Measurements from ENCODE around the gene SF3B6.
A peak's percentile ranks its signal among the peaks of the same experiment; 100 is the strongest.

Gene SF3B6

DNA sequence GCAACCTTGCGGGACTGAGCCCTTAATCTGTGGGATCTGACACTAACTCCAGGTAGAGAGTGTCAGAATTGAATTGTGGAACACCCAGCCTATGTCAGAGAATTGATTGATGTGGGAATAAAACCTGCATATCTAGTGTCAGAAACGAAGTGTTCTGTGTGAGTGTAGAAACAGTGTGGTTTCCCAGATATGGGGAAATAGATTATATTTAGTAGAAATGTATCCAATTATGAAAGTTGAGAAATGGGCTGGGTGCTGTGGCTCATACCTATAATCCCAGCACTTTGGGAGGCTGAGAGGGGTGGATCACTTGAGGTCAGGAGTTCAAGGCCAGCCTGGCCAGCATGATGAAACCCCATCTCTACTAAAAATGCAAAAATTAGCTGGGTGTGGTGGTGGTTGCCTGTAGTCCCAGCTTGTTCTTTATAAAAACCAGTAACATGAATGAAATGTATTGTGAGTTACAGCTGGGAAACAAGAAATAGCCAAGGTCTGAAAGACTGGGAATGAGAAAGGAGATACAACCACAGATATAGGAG is 12.8 kb upstream of the SF3B6 start:
- DNase-seq = no peak

DNA sequence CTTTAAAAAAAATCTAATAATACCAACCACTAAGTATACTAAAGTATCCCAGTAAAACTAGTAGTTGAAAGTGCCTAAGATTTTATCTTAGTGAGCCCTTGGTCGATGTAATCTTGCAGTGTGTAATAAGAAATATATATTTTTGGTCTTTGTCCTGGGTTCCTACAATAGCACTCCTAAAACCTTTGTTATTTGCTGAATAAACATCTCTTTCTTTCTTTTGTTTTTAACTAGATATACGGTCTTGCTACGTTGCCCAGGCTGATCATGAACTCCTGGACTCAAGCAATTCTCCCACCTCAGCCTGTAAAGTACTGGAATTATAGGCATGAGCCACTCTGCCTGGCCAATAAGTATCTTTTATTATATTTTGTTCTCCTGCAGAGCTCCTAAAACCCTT is 10.9 kb upstream of the SF3B6 start:
- DNase-seq = no peak

DNA sequence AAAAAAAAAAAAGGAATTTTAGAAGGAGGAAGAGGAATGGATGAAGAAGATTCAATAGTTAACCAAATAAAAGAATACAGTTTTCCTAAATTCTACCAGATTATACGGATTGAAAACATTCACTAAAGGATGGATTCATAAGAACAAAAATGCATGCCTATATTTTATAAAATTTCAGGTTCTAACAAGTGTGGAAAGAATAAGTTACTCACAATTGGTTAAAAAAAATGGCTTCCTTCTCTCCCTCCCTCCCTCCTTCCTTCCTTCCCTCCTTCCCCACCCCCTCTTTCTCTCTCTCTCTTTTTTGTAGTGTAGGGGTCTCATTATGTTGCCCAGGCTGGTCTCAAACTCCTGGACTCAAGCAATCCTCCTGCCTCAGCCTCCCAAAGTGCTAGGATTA is 10.1 kb upstream of the SF3B6 start:
- no peak for DNase-seq

DNA sequence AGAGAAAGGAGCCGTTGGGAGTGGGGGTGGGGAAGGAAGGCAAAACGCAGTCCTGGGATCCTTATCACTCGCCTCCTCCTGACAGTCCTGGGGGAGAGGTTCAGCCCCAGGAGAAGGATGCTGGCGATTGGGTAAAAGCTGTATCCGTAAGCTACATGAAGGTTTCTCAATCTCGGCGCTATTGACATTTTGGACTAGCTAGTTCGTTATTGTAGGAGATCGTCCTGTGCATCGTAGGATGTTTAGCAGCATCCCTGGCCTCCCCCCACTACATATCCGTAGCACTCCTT is 9.0 kb upstream of the SF3B6 start:
- no peak for DNase-seq

DNA sequence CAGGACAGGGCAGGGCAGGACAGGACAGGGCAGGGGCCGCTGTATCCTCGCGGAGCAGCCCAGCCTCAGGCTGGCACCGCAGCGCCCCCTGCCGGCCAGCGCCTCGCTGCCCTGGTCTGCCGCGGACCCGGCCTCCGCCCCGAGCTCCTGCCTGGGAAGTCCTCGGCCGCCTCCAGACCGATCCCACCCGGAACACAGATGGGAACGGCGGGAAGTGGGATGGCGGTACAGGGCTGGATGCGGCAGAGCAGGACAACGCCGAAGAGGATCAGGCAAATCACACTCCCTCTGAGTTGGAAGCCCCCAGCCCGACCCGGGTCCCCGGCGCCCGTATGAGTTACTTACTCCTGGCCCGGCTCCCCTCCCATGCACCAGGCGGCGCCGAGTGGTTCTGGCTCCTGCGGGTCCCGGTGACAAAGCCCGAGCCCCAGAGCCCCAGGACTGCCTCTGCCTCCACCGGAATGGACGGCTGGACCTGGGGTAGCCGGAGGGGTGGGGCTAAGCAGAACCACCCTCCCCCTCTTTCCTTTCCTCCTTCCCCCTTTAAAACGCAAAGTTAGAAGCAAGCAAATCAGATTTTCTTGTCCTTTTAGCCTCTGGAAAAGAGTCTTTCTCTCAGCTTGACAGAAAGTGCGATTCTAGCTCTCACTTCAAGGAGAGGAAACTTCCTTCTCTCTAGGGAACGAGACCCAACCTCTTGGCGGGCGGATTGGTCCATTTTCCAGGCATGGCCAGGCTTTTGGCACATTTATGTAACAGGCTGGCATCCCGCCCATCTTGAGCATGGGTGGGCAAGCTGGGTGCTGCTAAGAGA is 8.5 kb upstream of the SF3B6 start, which contains the start of gene TP53I3:
TP53I3 (minus strand) TSS at position 449 of the 814 bp plus-strand sequence. CDS start 508 bp downstream, outside the sequence.
- DNase-seq = peak; percentile 97

DNA sequence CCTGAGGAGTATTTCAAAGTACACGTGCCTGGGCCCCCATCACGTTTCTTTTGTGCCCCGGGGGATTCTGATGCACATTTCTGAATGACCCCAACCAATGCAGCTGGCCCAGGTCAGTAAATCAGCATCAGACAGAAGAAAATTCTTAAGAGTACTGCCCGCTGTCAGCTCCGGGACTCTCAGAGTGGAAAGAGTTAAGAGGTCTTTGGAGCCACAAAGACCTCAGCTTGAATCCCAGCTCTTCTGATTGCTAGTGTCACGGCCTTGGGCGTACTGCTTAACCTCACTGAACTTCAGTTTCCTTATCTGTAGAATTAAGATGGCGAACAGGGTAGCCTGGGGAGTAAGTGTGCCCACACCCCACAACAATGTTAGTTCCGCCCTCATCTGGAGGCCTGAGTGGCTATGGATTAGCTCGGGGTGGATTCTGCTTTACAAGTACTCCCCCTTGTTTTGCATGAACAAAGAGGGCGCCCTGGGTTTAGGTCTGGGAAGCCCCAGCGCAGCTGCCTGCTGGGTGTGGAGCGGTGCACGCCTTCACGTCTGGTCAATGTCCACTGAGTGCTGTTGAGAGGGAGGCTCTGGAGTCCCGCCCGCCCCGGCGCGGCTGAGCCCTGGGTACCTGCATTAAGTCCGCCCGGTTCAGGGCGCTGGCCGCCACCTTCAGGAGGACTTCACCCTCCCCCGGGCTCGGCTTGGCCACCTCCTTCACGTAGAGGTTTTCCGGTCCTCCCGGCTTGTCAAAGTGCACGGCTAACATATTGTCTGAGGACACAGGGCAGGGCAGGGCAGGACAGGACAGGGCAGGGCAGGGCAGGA is 7.7 kb upstream of the SF3B6 start:
- DNase-seq = no peak

DNA sequence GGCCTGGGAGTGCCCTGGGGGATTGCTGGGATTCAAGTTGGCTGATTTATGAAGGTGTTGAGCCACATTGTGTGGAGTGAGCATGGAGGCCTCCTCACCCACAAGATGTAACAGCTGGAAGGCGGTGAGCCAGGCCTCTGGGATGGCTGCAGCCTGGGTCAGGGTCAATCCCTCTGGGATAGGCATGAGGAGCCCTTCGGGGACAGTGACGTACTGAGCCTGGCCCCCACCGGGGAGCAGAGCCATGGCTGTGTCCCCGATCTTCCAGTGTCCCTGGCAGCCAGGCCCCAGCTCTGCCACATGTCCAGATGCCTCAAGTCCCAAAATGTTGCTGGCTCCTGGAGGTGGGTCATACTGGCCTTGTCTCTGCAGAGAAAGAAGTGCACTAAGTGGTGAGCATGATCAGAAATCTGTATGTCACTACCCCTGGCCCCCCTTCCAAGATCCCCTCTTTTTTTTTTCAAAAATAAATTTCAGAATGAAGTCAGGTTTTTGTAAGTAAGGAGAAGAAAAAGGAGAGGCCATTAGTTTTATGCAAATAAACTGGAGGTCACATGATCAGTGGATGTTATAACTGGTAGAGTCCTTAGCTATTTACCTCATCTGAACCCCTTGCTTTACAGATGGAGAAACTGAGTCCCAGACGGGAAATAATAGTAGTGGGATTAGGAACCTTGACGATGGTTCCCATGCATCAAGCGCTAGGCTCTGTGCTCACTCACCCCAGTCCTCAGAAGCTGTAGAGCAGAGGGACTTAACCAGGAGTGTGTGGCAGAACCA is 6.9 kb upstream of the SF3B6 start:
- DNase-seq = no peak

DNA sequence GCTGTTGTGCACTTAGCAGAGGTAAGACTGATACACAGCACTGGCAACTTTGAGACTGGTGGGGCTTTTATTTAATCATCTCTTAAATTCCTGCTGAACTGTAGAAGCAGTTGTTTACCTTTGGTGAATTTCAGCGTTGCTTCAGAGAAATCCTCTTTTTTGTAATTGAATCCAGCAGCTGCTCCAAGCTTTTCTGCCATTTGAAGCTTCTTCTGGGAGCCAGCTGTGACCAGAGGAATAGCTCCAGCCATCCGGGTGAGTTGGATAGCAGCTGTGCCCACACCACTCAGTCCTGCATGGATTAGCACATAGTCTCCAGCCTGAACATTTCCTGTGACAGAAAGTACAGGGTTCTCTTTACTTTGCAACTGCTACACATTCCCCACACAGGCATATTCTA is 4.6 kb upstream of the SF3B6 start:
- DNase-seq = no peak

DNA sequence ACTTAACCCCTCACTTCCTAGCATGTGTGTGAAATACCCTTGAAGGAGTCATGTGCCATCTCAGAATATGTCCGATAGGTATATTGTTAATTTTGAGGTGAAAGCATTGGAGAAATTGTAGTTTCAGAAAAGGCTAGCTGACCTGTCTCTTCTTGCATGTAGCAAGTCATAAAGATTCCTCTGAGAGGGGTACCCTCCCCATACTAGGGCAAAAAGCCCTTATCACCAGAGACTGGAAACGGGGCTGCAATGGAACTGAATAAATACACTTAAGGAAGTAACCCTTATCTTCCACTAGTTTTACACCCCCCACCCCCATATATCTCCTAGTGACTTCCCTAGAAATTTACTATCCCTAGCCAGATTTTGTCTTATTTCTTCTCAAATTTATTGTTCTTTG is 1.8 kb upstream of the SF3B6 start:
- DNase-seq = no peak

DNA sequence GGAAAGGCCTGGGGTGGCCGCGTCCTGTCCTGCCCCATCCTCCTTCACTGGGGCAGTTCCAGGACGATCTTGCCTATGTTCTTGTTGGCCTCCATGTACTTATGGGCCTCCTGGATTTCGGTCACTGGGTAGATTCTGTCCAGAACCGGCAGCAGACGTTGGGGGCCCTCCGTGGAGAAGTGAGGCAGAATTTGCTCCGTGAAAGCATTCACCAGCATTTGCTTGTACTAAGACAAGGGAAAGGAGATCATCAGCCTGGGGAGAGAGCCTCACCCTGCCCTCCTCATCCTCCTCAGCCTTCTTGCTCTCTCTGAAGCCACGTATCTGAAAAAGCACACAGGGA is 1.4 kb upstream of the SF3B6 start:
- DNase-seq = no peak

DNA sequence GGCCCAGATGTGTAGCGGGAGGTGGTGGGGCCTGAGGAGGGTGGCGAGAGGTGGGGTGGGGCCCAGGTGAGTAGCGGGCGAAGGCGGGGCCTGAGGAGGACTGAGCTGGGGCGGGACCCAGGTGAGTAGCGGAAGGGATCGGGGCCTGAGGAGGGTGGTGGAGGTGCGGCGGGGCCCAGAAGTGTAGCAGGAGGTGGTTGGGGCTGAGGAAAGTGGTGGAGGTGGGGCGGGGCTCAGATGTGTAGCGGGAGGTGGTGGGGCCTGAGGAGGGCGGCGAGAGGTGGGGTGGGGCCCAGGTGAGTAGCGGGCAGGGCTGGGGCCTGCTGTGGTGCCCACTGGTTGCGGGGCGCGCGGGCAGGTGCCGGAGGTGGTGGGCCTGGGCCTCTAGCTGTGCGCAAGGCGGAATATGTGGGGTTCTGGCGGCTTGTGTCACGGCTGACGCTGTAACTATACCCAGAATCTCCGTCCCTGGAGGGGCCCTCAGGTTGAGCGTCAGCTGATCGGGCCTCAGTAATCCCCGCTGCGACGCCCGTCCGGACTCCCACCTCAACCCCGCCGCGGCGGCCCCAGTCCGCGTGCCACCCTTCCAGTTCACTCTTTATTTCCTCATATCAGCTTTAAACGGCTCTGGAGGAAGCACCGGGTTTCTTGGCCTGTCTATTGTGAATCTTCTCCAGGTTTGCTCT is 866 bp upstream of the SF3B6 start:
- DNase-seq = peak; percentile 59

DNA sequence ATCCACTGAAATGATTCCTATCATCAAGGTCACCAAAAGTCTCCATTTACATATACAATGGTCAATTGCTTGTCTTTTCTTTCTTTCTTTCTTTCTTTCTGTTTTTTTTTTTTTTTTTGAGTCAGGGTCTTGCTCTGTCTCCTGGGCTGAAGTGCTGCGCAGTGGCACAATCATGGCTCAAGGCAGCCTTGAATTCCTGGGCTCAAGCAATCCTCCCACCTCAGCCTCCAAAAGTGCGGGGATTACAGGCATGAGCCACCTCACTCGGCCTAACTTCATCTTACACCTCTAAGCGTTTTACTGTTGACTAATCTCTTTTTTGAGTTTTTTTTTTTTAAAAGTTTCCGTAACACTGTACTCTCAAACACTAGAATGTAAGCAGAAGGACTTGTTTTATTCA is 867 bp downstream of the SF3B6 start:
- DNase-seq = peak; percentile 37

DNA sequence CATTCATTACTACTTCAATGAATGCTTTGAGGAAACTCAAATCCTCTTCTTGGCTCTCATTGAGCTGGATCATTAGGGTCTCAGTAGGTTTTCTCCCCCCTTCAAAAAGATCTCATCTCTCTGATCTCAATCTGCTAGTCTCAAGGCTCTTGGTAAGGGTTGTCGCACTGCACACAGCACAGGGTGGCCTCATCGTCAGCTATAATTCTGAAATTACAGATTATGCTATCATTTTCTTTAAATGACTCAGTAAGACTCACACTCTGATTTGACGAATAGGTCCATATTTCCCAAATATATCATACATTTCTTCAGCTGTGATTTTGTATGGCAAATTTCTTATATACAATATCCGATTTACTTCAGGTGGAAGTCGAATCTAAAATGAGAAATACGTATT is 2.3 kb downstream of the SF3B6 start:
- DNase-seq = peak; percentile 48

DNA sequence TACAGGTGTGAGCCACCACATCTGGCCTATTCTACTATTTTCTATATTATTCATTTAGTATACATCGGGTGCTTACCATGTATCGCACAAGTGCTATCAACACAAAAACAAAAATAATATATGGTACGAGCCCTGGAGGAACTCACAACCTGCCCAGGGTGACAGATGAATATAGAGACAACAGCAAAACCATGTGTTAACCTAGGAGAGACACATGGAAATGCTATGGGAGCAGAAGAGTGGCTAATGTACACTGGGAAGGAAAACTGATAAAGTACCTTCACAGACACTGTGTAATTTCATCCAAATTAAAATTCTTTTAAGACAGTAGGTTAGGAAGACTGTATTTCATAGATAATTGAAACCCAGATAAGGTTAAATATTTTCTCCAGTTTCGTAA is 3.9 kb downstream of the SF3B6 start:
- DNase-seq = no peak

DNA sequence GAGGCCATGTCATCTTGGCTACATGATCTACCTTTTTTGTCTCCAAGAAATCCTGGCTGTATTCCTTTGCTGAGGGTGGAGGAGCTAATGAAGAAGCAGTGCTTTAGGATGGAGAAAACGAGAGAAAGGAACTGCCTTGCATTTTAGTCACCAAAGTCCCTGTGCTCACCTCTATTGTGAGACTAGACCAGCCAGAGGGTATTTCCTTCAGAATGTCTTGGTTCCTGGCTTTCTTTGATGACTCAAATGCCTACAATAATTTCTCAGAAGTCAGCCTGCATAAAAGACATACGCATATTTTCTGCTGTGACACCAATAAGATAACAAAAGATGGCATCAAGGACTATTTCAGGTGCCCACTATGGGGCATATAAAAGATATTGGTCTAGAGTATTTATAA is 10.8 kb downstream of the SF3B6 start:
- no peak for DNase-seq

DNA sequence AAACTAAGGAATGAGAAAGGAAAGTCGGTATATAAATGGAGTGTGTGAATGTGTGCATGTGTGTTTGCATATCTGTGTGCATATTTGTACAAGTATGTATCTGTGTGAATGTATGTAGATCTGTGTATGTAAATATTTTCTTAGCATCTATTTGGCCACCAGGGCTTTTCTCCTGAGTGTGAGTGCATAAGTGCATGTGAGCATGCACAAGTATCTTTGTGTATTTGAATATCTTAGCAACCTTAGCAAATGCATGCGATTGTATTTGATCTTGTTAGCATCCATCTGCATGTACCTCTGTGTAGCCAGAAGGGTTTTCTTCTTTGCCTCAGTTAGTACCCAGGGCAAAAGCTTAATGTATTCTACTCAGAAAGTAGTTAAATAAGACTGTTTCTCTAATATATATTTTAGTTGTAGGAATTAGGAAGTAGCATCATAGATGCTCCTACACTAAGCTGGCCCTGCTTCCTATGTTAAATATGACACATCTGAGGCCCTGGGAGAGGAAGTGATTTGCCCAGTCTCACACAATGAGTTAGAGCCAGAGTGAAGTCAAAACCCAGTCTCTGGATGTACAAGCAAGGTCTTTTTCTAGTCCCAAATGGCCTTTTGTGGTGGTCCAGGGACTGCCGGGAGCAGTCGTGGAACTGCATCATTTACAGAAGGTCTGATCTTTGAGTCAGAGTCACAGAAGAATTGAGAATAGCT is 17.4 kb downstream of the SF3B6 start:
- no peak for DNase-seq

DNA sequence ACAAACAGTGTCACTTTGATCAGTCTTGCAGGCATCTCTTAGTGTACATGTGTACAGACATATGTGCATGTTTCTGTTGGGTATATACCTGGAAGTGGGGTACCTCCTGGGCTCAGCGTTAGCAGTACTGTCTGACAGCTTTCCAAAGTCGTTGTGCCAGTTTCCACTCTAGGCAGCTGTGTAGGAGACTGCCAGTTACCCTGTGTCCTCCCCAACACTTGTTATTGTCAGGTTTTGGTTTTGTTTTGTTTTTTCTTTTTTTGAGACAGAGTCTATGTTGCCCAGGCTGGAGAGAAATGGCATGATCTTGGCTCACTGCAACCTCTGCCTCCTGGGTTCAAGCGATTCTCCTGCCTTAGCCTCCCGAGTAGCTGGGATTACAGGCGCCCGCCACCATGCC is 20.4 kb downstream of the SF3B6 start:
- DNase-seq = peak; percentile 1

DNA sequence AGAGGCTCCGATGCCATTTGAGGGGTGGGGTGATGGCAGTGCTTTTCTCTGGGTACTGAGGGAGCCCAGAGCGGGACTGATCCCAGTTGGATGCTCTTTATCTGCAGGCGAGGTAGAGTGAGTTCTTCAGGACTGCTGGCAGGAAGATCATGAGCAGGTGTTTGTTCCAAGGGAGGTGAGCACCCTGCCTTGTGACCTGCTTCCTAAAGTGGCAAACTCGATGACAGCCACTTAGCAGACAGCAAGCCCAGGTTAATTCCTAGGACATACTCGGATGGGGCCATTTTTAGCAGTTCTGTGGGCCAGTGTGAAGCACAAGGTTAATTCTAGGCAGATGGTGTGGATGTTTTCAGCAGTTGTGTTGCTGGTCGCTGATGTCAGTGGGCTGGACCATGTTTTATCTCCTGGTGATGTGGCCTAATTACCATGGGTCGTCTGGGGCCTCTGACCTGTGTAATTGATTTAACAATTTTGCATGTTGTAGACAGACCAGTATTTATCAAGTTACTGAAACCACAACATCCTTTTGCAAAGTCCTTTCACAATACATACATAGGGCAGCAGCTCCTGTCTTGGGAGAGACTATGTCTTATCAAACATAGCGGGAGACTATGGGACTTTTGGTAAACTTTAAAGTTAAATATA is 21.6 kb downstream of the SF3B6 start:
- peak; percentile 29 for DNase-seq

DNA sequence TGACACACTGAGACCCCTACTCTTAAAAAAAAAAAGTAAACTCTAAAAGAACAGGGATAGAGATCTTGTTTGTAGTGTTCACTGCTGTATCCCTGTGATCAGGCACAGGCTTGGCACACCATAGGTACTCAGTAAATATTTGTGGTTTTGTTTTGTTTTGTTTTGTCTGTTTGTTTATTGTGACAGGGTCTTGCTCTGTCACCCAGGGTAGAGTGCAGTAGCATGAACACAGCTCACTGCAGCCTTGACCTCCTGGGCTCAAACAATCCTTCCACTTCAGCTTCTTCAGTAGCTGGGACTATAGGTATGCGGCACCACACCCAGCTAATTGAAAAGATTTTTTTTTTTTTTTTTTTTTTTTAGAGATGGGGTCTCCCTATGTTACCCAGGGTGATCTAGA is 23.2 kb downstream of the SF3B6 start:
- DNase-seq = peak; percentile 12

DNA sequence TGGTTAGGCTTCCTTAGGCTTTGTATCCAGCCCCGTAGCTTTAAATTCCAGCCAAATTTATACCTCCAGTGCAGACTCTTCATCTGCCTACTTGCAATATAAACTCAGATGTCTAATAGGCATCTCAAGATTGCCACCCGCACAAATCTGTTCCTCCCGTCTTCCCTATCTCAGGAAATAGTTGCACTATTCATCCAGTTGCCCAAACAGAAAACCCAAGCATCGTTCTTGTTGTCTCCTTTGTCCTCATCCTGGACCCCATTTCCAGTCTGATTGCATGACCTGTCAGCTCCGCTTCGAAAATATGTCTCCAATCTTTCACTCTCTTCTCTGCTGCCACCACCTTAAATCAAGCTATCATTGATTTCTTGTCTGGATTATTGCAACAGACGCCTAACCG is 24.3 kb downstream of the SF3B6 start:
- DNase-seq = peak; percentile 7

All from activated CD8-positive, alpha-beta memory T cell treated with anti-CD3 and anti-CD28 coated beads, Interleukin-2, amount 50 U/mL, for 48 hours (primary cell).